Embryonic facial prominence (tissue), 1 donor: Measurements from ENCODE around the gene AARSD1.
"Not testable (repeated sequence)": the region's sequence is repeated elsewhere in the genome, so short reads cannot be mapped to it uniquely, and the experiment has no call there.

Experiments
- DNase-seq: peaks from one replicate; pipeline ENCODE4 v3.0.0-alpha.2; 2016; ENCODE audit errors: extremely low spot score

The AARSD1 gene

DNA sequence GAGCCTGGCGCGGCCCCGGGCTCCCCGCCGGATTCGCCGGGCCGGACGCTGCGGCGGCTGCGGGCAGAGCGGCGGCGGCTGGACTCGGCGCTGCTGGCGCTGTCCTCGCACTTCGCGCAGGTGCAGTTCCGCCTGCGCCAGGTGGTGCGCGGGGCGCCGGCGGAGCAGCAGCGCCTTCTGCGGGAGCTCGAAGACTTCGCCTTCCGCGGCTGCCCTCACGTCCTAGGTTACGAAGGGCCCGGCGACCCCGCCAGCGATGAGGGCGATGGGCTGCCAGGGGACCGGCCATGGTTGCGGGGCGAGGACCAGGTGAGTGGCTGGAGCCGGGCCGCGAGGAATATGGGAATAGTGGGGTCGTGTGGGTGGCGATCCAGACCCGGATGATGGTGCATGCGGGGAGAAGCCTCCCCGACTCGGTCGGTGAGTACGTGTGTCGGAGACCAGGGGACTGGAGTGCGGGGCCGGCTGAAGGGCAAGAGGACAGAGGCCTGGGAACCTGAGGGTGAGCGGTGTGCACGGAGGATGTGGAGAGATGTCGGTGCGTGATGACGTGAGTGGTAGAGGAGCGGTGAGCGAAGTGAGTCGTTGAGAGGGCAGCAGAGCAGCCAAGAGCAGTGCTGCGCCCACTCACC lies 16.6 kb upstream of the AARSD1 start:
- no peak for DNase-seq

DNA sequence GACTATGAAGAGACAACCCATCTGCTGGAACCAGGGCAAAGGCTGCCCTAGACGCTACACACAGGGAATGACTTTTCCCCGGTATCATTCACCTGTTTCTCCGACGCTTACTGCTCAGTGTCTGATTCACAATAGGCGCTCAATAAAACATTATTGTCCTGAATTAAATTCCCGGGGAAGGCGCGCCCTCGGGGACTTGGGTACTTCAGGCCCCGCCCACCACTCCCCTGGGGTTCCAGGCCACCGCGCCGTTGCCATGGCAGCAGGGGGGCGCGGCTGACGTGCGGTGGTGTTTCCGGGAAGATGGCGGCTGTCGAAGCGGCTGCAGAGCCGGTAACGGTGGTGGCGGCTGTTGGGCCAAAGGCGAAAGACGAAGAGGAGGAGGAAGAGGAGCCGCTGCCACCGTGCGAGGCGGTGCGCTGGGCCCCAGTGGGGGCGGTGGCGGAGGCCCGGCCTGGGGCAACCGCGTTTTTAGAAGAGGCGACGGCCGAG lies 16.1 kb upstream of the AARSD1 start, which contains the start of gene RUNDC1:
TSS of gene RUNDC1 (plus strand) at position 292 of the 492 bp plus-strand sequence. CDS start at position 304, 12 bp downstream.
- peak; percentile 61 for DNase-seq

DNA sequence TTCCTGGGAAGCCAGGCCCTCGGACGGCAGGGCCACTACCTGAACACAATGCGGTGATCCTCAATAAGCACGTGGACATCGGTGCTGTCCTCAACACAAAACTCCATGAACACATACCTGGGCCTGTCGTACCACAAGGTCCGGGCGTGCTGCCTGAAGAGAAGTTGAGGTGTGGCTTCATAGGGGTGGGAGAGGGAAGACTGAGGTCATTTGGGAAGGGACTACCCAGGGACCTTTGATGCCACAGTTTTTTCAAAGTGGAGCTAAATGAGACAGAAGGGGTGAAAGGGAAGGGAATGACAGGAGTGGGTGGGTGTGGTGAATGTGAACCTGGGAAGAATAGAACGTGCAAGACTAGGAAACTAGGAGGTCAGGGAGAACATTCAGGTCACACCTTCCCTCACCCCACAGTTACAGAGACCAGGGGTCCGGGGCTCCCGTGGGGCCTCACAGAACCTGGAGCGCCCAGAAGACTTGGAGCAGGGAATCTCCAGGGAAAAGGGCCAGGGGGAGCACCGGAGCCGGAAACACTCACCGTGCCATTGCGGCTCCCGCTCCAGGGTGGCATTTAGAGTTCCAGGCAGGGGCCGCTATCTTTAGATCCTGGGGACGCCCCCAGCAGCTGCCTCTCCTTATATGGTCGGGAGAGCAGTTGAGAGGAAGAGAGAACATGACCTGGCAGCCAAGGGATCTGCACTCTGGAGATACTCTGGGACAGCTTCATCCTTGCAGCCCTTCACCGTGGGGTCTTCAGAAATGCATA lies 15.4 kb upstream of the AARSD1 start, which contains the start of gene PTGES3L:
TSS of gene PTGES3L (minus strand) at position 570 of the 763 bp plus-strand sequence. CDS start at position 543, 27 bp downstream.
- DNase-seq = peak; percentile 40

DNA sequence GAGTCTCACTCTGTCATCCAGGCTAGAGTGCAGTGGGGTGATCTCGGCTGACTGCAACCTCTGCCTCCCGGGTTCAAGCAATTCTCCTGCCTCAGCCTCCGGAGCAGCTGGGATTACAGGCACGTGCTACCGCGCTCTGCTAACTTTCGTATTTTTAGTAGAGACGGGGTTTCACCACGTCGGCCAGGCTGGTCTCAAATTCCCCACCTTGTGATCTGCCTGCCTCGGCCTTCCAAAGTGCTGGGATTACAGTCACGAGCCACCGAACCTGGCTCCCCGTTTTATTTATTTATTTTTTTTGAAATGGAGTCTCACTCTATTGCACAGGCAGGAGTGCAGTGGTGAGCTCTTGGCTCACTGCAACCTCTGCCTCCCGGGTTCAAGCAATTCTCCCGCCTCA lies 11.4 kb upstream of the AARSD1 start:
- not testable (repeated sequence) for DNase-seq

DNA sequence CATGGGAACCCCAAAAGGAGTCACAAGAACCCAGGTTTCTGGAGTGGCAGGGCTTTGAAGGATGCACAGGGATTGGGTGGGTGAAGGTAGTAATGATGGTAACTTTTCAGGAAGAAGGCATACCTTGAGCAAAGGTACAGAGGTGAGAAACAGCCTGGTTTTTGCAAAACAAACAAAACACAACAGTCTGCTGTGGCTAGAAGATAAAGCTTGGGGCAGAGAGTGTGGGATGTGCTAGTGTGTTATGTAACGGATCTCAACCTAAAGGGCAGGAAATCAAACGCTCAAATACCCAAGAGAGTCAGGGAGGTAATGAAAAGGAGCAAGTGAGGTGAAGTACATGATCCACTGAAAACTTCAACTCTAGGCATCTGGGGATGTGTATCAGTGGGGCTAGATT lies 11.0 kb upstream of the AARSD1 start:
- no peak for DNase-seq

DNA sequence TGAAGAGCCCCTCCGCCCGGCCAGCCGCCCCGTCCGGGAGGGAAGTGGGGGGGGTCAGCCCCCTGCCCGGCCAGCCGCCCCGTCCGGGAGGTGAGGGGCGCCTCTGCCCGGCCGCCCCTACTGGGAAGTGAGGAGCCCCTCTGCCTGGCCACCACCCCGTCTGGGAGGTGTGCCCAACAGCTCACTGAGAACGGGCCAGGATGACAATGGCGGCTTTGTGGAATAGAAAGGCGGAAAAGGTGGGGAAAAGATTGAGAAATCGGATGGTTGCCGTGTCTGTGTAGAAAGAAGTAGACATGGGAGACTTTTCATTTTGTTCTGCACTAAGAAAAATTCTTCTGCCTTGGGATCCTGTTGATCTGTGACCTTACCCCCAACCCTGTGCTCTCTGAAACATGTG lies 9.1 kb upstream of the AARSD1 start:
- not testable (repeated sequence) for DNase-seq

DNA sequence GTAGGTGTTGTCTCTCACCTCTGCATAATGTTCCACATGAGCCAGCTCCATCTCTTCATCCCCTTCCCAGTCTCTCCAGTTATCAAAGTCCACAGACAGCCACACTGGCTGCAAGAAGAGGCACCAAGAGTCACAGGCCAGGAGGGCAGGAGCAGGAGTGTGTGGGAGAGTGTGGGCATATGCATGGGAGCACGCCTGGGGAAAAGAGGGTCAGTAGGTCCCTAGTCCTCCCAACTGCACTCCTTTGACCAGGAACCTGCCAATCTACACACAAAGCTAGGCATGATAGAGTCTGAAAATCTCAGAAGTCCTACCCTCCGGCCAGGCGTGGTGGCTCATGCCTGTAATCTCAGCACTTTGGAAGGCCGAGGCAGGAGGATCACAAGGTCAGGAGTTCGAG lies 7.3 kb upstream of the AARSD1 start:
- no peak for DNase-seq

DNA sequence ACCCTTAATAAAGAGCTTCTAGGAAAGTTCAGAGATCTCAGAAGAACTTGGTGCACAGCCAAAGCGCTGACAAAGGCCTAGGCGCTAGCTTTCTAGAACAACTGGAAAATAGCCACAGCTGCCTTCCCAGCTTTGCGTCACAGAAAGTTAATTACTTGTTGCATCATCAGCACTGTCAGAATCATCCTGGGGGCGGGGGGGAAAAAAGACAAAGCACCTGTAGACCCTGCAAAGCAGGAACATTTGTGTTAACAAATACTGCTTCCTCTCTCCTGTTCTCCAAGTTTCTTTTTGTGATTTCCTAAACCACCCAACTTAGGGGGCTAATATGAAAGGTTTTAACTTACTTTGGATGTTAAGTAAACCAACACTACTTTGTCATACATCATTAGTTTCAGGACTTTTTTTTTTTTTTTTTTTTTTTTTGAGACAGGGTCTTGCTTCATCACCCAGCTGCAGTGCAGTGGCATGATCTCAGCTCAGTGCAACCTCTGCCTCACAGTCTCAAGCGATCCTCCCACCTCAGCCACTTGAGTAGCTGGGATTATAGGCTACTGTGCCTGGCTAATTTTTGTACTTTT lies 4.8 kb upstream of the AARSD1 start:
- no peak for DNase-seq

DNA sequence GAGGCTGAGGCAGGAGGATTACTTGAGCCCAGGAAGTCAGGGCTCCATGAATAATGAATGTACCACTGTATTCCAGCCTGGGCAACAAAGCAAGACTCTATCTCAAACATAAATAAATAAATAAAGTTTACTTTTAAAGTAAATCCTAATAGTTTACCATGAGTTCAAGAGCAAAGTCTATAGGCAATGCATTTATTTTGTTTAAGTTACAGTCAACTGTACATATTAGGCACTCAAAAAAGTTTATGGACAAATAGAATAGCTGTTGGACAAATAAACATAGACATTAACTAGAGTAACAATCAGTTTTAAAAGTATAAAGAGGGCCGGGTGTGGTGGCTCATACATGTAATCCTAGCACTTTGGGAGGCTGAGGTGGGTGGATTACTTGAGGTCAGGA lies 3.7 kb upstream of the AARSD1 start:
- DNase-seq = no peak

DNA sequence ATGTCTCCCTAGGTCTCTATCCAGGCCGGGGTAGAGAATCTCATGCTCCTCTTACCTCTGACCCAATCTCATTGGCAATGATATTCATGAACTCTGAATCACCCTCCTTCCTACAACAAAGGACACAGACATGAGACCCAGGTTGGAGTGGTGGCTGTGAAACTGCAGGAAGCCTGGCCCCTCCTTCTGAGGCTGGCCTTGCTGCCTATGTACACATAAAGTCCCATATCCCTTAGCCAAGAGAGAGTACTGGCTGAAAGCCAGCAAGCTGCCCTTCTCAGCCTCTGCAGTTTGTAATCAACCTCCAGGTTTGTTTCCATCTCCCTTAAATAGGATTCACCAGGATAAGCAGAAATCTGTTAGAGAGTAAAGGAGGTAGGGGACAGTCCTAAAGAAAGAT lies 10.6 kb downstream of the AARSD1 start:
- no peak for DNase-seq

DNA sequence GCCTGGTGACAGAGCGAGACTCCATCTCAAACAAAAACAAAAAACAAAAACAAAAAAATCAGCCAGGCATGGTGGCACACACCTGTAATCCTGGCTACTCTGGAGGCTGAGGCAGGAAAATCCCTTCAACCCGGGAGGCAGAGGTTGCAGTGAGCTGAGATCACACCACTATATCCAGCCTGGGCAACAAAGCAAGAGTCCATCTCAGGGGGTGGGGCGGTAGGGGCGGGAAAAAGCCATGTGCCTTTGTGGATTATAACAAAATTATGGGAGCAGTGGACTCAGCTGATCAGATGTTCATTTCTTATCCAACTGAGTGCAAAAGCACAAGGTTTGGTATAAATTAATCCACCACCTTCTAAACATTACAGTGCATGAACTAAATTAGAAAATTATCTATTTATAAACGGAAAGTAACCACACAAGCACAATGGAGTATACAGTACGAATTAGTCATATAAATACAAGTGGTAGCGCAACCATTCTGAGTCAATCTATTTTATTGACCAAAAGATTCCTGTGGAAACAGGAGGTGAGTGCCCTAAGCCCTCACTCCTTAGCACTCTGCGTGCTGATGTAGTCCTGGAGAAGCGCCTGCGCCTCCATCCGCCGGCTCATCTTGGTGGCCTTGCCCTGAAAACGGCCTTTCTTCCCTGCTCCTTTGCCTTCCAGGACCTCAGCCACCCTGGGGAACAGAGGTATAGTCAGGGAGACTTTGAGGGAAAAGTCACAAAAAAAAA lies 14.0 kb downstream of the AARSD1 start:
- DNase-seq = no peak

DNA sequence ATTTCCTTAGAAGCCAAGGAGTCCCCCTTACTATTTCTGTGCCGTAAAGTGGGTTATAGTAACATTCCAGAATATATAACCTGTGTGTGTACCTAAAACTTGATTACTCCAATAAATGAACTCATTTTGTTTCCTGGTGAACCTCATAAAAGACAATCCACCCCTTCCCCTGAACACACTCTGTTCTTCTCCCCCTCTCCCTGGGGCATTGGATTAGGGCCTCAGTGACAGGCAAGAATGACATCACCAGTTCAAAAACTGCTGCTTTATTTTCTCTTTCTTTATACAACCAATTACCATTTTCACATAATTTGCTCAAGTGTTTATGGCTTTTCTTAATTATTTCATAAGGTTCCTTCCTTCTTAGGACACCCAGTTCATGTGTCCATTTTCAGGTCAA lies 17.4 kb downstream of the AARSD1 start:
- no peak for DNase-seq

DNA sequence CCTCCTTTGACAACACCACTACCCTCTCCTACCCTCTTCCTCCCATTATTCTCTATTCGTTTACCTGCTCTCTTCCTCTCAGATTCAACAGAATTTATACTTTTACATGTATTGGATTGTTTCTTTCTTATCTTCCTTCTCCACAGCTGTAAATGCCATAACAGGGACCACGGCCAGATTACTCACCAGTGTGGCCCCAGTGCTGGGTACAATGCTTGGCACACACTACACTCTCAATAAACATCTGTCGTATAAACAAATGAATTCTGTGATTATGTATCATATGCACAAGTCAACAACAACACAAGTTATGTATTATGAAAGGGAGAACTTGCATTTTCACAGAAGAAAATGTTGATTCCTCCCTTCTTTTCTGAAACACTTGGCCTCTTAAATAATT lies 20.0 kb downstream of the AARSD1 start:
- DNase-seq = no peak

DNA sequence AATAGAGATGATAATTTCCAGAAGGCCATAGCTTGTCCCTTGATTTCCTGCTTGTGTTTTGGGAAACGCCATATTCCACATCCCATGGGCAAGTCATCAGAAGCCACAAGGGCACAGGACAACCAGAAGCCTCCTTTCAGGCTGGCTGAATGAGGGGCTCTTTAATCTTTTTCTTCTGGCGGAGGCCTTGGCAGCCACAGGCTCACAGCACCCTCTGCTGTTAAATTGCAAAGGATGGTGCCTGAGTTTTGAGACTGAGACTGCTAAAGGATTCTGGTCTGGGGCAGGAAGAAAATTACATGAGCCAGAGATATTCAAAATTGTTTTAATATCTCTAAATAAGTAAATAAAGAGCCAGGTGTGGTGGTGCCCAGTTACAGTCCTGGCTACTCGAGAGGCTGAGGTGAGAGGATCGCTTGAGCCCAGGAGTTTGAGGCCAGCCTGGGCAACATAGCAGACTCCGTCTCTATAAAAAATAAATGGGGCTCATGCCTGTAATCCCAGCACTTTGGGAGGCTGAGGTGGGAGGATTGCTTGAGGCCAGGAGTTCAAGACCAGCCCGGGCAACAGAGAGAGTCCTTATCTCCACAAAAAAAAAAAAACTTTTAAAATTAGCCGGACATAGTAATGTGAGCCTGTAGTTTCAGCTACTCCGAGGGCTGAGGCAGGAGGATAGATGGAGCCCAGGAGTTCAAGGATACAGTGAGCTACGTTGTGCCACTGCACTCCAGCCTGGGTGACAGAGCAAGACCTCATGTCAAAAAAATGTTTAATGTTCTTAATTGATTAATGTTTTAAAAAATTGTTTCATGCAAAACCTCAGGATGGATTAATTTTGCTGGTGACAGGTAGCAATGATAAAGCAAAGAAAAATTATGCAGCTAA lies 26.3 kb downstream of the AARSD1 start:
- DNase-seq = peak; percentile 34

DNA sequence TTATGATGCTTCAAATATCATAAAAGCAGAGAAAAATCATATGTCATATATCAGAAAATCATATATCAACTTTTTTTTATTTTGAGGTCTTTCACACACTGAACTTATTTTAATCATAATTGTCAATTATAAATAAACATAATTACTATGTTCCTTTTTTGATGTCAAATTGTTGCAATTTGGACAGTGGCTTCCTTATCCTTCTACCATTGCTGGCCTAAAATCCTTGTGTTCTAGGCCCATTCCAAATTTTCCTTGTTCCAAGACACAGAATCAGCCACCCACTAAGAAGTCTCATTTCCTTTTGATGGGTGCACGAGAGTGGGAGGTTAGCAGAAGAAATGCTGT lies 34.8 kb downstream of the AARSD1 start:
- no peak for DNase-seq

DNA sequence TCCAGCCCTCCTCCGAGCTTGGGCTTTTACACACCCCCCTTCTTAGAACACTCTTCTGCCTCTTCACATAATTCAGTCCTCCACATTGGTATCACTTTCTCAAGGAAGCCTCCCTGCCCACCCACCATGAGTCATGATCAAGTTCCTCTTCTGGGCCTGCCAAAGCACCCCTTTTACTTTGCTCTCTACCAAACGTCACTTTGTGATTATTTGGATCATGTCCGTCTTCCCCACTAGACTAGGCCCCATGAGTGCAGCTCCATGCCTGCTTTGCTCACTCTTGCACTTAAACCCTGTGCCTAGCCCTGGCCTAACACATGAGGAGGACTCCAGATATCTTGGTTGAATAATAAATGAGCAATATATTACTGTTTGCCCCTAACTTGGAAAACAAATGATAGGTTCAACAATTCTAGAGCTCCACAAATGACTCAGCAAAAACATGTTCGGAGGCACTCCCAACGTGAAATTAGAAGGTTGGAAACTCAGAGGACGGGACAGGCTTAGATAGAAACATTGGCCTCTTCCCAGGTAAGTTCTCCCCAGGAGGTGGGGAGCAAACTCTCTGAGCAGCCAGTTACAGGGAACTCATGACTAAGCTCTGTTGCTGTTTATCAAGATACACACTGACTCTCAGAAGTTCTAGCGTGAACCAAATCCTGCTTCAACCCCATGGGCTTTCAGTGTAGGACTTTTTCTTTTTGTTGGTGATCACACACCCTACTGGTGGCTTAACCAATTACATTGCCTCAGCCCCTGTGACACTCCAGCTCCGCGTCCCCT lies 35.3 kb downstream of the AARSD1 start:
- no peak for DNase-seq

DNA sequence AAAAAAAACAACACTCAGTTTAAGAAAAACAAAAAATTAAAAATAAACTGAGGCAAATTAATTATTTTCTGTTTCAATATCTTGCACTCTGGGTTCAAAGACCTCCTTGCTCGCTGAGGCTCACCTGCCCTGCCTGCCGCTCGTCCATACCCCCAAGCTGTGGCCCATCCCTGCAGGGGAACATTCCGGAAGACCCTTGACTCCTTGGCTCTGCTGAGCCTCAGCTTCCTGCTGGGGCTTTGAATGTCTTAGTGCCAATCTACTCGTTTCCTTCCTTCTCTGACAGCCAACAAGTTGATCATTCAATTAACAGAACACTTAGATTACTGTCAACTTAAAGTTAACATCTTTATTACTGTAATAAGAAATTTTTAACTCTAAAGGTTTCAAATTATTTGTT lies 39.4 kb downstream of the AARSD1 start:
- no peak for DNase-seq

DNA sequence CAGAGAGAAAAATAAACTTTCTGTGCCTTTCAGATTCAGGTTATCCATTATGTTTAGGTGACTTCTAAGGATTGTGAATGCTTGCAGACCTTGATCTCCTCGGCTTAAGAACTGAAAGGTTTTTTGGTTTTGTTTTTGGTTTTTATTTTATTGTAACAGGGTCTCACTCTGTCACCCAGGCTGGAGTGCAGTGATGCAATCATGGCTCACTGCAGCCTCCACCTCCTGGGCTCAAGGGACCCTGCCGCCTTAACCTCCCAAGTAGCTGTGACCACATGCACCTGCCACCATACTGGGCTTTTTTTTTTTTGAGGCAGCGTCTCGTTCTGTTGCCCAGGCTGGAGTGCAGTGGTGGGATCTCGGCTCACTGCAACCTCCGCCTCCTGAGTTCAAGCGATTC lies 40.8 kb downstream of the AARSD1 start:
- not testable (repeated sequence) for DNase-seq

DNA sequence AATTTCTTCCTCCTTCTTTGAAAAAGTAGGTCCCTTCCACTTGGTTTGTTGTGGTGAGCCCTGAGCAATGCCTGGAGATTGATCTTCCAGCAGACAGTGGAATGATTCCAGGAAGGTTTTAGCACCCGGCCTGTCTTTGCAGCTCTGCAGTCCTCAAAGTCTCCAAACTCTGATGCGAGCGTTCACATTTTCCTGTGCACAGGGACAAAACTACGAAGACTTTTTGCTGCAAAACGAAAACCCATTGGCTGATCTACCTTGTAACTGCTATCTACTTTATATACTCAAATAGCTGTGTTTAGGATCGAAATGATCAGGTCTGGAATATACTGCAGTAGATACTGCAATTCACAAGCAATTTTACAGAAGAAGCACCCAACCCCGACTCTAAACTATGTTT lies 42.0 kb downstream of the AARSD1 start:
- no peak for DNase-seq

DNA sequence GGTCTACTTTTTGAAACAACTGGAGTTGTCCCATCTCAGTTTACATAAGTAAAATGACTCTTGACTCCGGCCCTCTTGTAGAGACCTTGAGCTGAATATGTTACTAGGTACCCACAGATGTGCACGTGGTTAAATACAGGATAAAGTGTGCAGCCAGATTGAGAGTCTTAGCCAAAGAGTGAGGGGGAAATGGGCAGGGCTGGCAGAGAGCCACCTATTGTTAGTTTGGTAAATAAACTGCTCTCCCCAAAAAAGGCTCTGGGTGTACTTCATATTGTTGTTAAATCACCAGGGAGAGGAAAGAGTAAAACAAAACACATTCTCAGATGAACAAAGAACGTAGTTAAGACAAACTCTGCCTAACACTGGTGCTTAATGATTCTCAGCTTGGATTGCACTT lies 43.3 kb downstream of the AARSD1 start:
- DNase-seq = no peak
